Activated T-cell treated with anti-CD3 and anti-CD28 coated beads, Interleukin-2, amount 50 U/mL, for 4 hours (primary cell): Measurements from ENCODE around the gene MXRA8. TPM values are rescaled to one million over a fixed set of nuclear protein-coding genes. Genes with fewer than 3 reads are reported as not detected.
"Not testable (repeated sequence)": the region's sequence is repeated elsewhere in the genome, so short reads cannot be mapped to it uniquely, and the experiment has no call there.

ENCODE experiments used
- ATAC-seq, 2 donors: fragments of 200-7000 bp; cut with Tn5 transposase; one replicate each; pipeline ENCODE4 v1.10.0; 2021
- DNase-seq: peaks from one replicate; pipeline ENCODE4 v3.0.0-alpha.2; 2020
- H3K27me3 Mint-ChIP-seq: one replicate; pipeline ENCODE4 v1.8.0; 2021; ENCODE audit warnings: low read depth, mixed read lengths
- H3K36me3 Mint-ChIP-seq: one replicate; pipeline ENCODE4 v1.8.0; 2022; ENCODE audit warnings: mixed read lengths; ENCODE audit not compliant: insufficient read depth
- H3K4me1 Mint-ChIP-seq: one replicate; pipeline ENCODE4 v1.8.0; 2021; ENCODE audit warnings: low read depth, mixed read lengths
- H3K4me3 Mint-ChIP-seq: one replicate; pipeline ENCODE4 v1.8.0; 2021; ENCODE audit warnings: mild to moderate bottlenecking, moderate library complexity, mixed read lengths
- H3K9me3 Mint-ChIP-seq: one replicate; pipeline ENCODE4 v1.8.0; 2021; ENCODE audit warnings: mixed read lengths
- total RNA-seq, 3 donors: library from RNA; stranded (reverse); gene quantifications; one replicate each; pipeline ENCODE4 v1.2.1, GENCODE V29; 2021

MXRA8 gene
- total RNA-seq, 3 donors from 2014 or later: 0.41 to 0.53 (median 0.47) TPM

GRCh38 chr1:1398677-1399186 is 40.4 kb upstream of the MXRA8 start:
- H3K4me1 Mint-ChIP-seq: peaks cover 48% of the 10 kb centered on the region
- peak; percentile 1 to 7 for ATAC-seq
- H3K4me3 Mint-ChIP-seq: peak overlapping the region; percentile 97
- H3K27me3 Mint-ChIP-seq: no peaks in the 10 kb centered on the region
- no peaks in the 10 kb centered on the region for H3K9me3 Mint-ChIP-seq
- H3K36me3 Mint-ChIP-seq: peaks cover 43% of the 10 kb centered on the region
- no peak for DNase-seq

- peaks cover 42% of the 10 kb centered on the region for H3K4me1 Mint-ChIP-seq
- peaks cover 39% of the 10 kb centered on the region for H3K36me3 Mint-ChIP-seq
- ATAC-seq: no peak
- peak overlapping the region; percentile 97 for H3K4me3 Mint-ChIP-seq
- H3K27me3 Mint-ChIP-seq: no peaks in the 10 kb centered on the region
- no peaks in the 10 kb centered on the region for H3K9me3 Mint-ChIP-seq
- no peak for DNase-seq
Measured at GRCh38 chr1:1397839-1398523, 39.6 kb upstream of the MXRA8 start.

DNA sequence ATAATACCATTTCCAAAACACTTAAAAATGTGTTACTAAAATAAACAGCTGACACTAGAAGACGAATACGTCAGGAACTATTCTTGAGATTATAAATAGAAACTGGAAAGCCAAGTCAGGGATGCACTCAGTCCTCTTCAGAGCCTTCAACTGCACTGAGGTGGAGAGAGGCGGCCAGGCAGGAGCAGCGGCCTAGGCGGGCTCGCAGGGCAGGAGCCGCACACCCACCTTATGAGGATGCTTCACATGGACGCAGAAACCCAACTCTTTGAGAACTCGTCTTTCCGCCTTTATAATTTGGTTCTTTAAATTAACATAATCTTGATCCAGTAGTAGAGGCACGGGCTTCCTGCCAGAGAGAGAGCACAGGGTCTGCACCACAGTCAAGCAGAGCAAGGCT is 36.8 kb upstream of the MXRA8 start:
- Mint-ChIP-seq H3K4me1 (peaks cover 24% of the 10 kb centered on the region), H3K9me3 (no peaks in the 10 kb centered on the region), H3K27me3 (no peaks in the 10 kb centered on the region), H3K36me3 (peaks cover 41% of the 10 kb centered on the region), H3K4me3 (peak overlapping the region; percentile 16)
- no peak for DNase-seq
- ATAC-seq: no peak

GRCh38 chr1:1394116-1394515 is 35.8 kb upstream of the MXRA8 start:
- Mint-ChIP-seq H3K4me3 (no peak overlapping the region), H3K36me3 (peaks cover 44% of the 10 kb centered on the region), H3K9me3 (no peaks in the 10 kb centered on the region), H3K27me3 (no peaks in the 10 kb centered on the region), H3K4me1 (peaks cover 22% of the 10 kb centered on the region)
- no peak for DNase-seq
- no peak for ATAC-seq

- H3K9me3 Mint-ChIP-seq: no peaks in the 10 kb centered on the region
- DNase-seq (no peak), ATAC-seq (no peak)
- peaks cover 44% of the 10 kb centered on the region for H3K36me3 Mint-ChIP-seq
- H3K27me3 Mint-ChIP-seq: no peaks in the 10 kb centered on the region
- H3K4me3 Mint-ChIP-seq: no peak overlapping the region
- peaks cover 22% of the 10 kb centered on the region for H3K4me1 Mint-ChIP-seq
Measured at GRCh38 chr1:1393428-1393827, 35.1 kb upstream of the MXRA8 start.

DNA sequence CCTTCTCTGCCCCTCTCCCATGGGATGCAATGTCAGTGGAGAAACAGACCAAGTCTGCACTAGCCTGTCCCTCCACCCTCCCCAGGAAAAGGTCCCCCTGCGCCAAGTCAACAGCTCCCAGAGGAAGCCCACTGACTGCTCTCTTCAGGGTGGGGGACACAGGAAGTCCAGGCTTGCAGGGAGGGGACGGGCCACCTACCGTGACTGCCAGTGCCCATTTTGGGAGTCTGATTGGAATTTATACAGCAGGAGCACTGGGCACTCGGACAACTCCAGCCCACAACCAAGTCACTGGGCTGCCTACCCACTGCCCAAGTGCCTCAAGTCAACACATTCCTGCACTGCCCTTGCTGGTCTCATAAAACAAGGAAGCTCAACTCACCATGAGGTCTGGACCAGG is 34.7 kb upstream of the MXRA8 start:
- no peaks in the 10 kb centered on the region for H3K27me3 Mint-ChIP-seq

GRCh38 chr1:1391225-1391624 is 32.9 kb upstream of the MXRA8 start:
- DNase-seq (no peak), ATAC-seq (no peak)
- Mint-ChIP-seq H3K27me3 (no peaks in the 10 kb centered on the region), H3K36me3 (peaks cover 50% of the 10 kb centered on the region), H3K4me1 (peaks cover 11% of the 10 kb centered on the region), H3K9me3 (no peaks in the 10 kb centered on the region), H3K4me3 (no peak overlapping the region)

More for the DNA sequence above, 34.7 kb upstream of the MXRA8 start:
- Mint-ChIP-seq H3K4me1 (peaks cover 18% of the 10 kb centered on the region), H3K4me3 (no peak overlapping the region), H3K9me3 (no peaks in the 10 kb centered on the region), H3K36me3 (peaks cover 42% of the 10 kb centered on the region)
- no peak for DNase-seq
- ATAC-seq: no peak

DNA sequence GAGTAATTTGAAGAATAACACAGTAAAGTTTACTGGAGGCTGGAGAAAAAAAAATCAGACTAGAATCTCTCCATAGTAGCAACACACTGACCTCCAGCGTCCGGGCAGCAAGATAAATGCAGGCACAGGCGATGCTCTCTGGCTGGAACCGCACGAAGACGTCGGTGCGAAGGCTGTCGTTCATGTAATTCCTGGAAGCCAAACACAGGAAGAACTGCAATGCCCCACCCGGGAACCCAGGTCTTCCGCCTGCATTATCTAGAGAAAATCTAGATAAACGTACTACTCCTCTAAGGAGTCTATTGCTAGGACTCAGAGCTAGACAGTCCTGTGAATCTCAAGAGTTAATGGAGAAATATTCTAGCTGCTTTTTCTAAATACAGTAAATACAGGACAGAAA is 32.3 kb upstream of the MXRA8 start:
- H3K27me3 Mint-ChIP-seq: no peaks in the 10 kb centered on the region
- DNase-seq (no peak), ATAC-seq (no peak)
- peaks cover 53% of the 10 kb centered on the region for H3K36me3 Mint-ChIP-seq
- peaks cover 9% of the 10 kb centered on the region for H3K4me1 Mint-ChIP-seq
- H3K4me3 Mint-ChIP-seq: no peak overlapping the region
- H3K9me3 Mint-ChIP-seq: no peaks in the 10 kb centered on the region

GRCh38 chr1:1388078-1388472 is 29.7 kb upstream of the MXRA8 start:
- H3K36me3 Mint-ChIP-seq: peaks cover 34% of the 10 kb centered on the region
- no peaks in the 10 kb centered on the region for H3K27me3 Mint-ChIP-seq
- ATAC-seq (no peak), DNase-seq (no peak)
- peaks cover 2% of the 10 kb centered on the region for H3K4me1 Mint-ChIP-seq
- no peak overlapping the region for H3K4me3 Mint-ChIP-seq
- no peaks in the 10 kb centered on the region for H3K9me3 Mint-ChIP-seq

DNA sequence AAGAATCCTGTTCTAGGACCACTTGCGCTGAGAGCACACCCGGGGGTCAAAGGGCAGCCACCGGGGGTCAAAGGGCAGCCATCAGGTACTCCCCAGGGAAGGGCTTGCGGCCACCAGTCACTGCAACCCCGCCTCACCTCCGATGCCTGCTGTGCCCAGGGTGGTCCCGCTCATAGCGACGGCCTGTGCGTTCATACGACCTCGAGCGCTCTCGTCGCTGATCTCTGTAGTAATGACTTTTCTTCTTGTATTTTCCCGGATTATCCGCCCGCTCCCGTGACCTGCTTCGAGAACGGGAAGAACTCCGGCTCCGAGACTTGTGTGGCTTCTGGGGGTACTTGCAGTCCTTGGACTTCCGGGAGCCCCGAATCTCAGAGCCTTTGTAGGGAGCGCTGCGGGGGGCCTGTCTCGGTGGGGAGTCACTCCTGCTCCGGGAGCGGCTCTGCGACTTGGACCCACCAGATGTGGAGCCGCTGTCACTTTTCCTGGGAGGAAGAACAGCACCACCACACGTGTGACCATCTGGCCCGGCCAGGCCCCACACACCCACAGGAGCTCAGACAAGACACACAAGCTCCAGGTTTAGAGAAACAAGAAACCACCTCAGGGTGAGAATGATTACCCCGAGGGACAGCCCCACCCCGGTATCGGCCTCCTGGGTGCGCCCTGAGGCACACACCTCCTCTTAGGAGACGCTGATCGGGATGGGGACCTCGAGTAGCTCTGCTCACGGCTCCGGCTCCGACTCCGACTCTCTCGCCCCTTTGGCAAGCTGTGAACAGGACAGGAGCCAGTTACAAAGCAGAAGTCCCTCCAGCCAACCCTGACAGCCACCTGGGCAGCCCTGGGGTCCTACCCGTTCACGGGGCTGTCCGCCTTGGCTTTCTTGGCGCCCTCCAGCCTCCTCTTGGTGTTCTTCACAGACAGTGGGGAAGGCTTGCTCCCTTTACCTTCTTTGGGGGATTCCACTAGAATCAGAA is 29.0 kb upstream of the MXRA8 start:
- ATAC-seq: no peak
- Mint-ChIP-seq H3K4me3 (no peak overlapping the region), H3K9me3 (no peaks in the 10 kb centered on the region), H3K36me3 (peaks cover 33% of the 10 kb centered on the region), H3K27me3 (no peaks in the 10 kb centered on the region), H3K4me1 (peaks cover 1% of the 10 kb centered on the region)
- DNase-seq: no peak

- H3K9me3 Mint-ChIP-seq: no peaks in the 10 kb centered on the region
- H3K27me3 Mint-ChIP-seq: no peaks in the 10 kb centered on the region
- H3K4me1 Mint-ChIP-seq: no peaks in the 10 kb centered on the region
- DNase-seq (no peak), ATAC-seq (no peak)
- H3K36me3 Mint-ChIP-seq: peaks cover 26% of the 10 kb centered on the region
- no peak overlapping the region for H3K4me3 Mint-ChIP-seq
Measured at GRCh38 chr1:1385931-1386330, 27.6 kb upstream of the MXRA8 start.

GRCh38 chr1:1385339-1385738 is 27.0 kb upstream of the MXRA8 start:
- not testable (repeated sequence) for H3K4me1 Mint-ChIP-seq

GRCh38 chr1:1381294-1381693 is 22.9 kb upstream of the MXRA8 start:
- no peak for DNase-seq
- peaks cover 4% of the 10 kb centered on the region for H3K36me3 Mint-ChIP-seq

More at GRCh38 chr1:1385339-1385738, 27.0 kb upstream of the MXRA8 start:
- not testable (repeated sequence) for H3K4me3 Mint-ChIP-seq, H3K9me3 Mint-ChIP-seq, H3K27me3 Mint-ChIP-seq, ATAC-seq, DNase-seq
- peaks cover 20% of the 10 kb centered on the region for H3K36me3 Mint-ChIP-seq

GRCh38 chr1:1380860-1381259 is 22.5 kb upstream of the MXRA8 start:
- Mint-ChIP-seq H3K4me3 (no peak overlapping the region), H3K36me3 (no peaks in the 10 kb centered on the region), H3K9me3 (no peaks in the 10 kb centered on the region), H3K4me1 (no peaks in the 10 kb centered on the region), H3K27me3 (no peaks in the 10 kb centered on the region)
- DNase-seq (no peak), ATAC-seq (no peak)

More at GRCh38 chr1:1381294-1381693, 22.9 kb upstream of the MXRA8 start:
- Mint-ChIP-seq H3K9me3 (no peaks in the 10 kb centered on the region), H3K27me3 (no peaks in the 10 kb centered on the region), H3K4me3 (no peak overlapping the region), H3K4me1 (no peaks in the 10 kb centered on the region)
- ATAC-seq: no peak
